ENCODE data around the gene TOM1.

GRCh38 chr22:35258191-35258988 lies 41.3 kb upstream of the TOM1 start:
- TF ChIP-seq TAF1 (IDR thresholded peaks at IDR 0.05; ENCODE audit: borderline replicate concordance, insufficient read depth, low read length) (no peak), POLR2AphosphoS5 (IDR thresholded peaks at IDR 0.05; ENCODE audit: low read depth, low read length) (no peak)

All from PFSK-1 (cell line).